Activated CD4-positive, alpha-beta T cell treated with anti-CD3 and anti-CD28 coated beads, Interleukin-2, amount 50 U/mL, for 48 hours (primary cell): ENCODE results near the gene HSPA12B.

Source experiments
- DNase-seq, 2 experiments: peaks; one replicate each; pipeline ENCODE4 v3.0.0-alpha.2; 2020

Gene HSPA12B

DNA sequence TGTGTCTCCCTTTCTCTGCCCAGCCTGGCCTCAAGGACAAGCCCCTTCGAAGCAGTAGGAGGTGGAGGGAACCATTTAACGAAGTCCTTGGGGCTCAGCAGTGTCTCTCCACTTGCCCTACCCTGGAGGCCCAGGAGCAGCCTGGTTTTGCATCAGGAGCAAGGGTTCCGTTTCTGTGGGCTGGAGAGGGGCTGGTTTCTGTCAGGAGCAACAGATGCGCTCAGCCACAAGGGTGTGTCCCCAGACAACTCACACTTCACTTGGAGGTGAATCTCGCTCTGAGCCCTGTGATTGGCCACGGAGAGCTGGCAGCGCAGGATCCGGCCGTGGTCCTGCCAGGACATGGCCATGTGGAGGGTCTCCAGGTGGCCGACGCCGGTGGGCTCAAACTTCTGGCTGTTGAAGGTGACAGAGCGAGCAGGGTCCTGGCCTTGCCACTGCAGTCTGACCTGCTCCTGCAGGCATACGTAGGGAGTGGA lies 27.0 kb upstream of the HSPA12B start:
- no peak for DNase-seq

DNA sequence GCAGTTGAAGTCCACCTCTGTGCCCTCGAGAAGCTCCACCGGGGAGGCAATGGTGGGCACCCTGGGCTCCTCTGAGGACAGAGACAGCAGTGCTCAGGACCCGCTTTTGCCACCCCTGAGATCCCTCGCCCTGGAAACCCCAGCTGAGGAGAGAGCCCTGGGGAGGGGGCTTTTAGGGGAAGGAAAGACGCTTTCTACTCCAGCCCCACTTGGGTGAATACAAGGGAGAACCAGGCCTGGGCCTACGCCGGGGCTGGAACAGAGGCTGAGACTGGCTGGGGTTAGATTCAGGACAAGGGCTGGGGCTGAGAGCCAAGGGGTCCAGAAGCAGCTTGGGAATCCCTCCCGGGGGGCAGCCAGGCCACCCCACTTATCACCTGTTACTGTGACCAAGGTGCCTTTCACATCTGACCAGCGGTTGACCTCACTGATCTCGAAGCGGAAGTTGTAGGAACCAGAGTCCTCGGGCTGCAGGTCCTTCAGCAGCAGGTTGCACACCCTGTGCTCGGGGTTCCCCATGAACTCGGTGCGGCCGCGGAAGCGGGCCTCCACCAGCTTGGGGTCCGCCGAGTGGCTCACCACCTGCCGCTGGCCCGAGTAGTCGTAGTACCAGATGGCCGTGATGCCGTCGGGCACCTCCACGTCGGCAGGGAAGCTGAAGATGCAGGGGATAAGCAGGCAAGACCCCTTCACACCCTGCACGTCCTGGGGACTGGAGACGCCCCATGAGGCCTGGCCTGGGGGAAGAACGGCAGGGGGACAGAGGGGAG lies 26.3 kb upstream of the HSPA12B start:
- no peak for DNase-seq

DNA sequence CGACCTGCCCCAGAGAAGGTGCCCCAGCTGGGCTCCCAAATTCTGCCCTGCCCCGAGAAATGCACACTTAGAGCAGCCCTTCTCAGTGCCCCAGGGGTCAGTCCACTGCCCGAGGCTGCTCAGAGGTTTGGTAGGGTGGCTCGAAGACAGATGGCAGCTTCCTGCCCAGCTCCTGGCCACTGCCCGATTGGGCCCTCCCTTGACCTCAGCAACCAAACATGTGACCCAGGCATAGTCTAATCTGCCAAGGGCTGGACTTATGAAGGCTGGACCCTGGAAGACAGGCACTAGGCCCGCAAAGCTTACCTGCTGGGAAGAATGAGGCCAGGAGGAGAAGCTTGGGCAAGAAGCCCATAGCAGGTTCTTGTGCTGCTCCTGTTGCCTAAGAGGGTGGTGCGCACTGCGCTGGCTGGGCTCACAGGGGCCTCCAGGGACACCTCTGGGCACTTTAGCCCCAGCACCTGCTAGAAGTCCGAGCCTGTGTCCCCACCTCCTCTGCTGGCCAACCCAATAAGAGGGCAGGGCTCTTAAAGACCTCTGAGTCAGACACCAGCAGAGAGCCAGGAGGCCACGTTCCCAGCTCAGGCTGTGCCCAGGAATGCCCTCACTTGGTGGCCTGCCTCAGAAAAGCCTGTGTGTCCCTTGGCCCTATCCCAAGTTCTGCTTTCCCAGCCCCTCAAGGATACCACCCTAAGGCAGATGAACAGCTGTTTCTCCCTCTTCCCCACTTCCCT lies 25.5 kb upstream of the HSPA12B start:
- DNase-seq: no peak

DNA sequence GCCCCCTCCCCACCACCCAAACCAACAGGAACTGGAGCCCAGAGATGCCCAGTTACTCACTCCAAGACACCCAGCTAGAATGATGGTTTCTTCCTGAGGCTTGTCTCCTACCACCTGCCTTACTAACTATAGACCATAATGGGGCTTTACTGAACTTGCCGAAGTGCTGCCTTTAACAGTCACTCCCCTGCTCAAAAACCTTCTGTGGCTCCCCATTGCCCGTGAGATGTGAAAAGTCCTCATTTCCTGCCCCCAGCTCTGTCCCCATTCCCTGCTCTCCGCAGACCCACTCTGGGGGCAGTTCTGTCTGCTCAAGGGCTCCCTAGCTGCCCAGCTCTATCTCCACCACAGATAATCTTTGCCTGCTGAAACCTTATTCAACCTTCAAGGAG lies 25.0 kb upstream of the HSPA12B start:
- no peak for DNase-seq

DNA sequence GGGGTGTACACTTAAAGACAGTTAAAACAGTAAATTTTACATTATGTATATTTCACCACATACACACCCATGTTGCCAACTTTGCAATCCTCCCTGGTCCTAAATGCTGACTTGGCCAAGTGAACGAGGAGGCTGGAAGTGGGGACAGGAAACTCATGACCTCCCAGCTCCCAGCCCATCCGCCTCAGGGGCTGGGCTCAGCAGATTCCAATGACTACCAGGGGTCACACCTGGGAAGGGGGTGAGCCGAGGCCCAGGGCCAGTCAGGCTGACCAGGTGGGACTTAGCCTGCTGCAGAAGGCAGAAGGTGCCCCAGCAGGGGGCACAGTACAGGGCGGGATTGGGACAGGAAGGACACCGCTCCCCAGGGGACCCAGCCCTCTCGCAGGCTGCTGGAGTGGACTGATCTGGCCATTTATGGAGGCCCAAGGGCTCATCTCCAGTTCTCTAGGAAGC lies 22.4 kb upstream of the HSPA12B start:
- DNase-seq: no peak

DNA sequence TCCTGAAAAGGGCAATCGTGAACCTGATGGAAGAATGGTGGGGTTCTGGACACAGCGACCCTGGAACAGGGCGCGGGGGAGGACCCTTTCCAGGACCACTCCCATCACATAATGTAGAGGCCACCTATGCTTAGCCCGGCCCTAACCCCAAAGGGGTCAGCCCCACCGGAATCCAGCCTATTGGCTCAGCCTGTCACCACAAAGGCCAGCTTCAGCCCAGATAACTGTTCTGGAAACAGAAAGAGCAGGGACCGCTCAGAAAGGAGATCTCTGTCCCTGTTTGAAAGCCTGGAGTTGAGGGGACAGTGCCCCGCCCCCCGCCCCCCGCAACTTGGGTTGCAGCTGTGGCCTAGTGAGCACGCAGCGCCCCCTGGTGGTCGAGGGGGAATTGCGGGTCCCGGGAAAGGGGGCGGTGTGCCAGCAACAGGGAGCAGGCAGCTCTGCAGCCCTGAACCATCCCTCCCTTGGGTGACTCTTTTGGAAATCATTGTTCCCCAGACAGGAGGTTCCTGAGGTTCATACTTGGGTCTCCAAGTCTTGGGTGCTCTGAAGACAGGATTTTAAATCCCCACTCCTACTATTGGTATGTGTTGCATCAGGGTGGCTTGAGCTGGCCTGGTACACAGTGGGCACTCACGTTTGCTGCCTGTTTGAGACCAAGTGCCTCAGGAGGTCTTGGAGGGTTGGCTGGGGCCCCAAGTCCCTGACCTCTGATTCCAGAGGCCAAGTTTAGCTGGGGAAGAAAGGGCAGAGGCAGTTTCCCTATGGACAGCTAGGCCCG lies 21.6 kb upstream of the HSPA12B start:
- DNase-seq: peak; percentile 80 to 83

DNA sequence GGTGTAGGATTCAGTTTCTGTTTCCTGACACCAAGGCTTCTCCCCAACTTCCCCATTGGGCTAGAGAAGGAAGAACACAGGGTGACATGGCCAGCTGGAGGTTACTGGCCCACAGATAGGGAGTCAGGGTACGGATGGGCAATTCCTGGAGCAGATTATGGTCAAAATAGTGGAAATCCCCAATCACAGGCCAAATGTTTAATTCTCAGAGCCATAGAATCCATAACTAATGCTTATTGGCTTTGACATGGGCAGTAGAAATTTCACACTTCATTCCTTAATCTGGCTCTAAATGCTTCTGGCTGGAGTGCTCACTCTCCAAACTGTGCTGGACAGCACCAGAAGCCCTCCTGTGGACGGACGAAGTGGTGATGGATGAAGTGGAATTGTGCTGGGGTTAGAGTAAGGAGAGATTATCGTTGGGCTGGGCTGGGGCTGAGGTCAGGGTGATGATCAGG lies 21.0 kb upstream of the HSPA12B start:
- no peak for DNase-seq

DNA sequence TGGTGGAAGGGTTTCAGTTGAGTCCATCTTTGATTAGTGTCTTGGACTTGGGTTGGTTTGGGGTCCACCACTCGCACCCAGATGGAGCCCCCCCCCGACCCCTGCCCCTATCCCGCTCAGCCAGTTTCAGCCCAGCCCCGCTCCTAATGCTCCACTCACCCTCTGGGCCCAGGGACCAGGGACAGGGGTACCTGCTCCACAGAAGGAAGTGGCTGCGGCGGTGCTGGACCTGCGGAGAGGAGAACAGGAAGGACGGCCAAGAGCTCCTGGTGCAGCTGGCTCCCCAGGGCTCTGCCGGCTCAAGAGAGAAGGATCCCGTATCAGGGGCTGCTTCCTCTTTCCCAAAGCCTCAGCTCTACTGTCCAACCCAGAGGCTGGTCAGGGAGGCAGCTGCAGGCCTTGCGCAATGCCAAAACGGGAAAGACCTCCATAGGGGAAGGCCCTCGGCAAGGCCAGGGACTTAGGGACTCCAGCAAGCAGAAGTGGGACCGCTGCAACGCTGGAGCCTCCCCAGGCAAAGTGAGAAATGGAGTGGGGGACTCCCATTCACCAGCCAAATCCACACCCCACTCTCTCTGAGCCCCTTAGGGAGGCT lies 20.1 kb upstream of the HSPA12B start, which contains the start of gene SIGLEC1:
SIGLEC1 (minus strand) TSS at position 322 of the 595 bp plus-strand sequence. CDS start 5,472 bp downstream, outside the sequence.
- no peak for DNase-seq

DNA sequence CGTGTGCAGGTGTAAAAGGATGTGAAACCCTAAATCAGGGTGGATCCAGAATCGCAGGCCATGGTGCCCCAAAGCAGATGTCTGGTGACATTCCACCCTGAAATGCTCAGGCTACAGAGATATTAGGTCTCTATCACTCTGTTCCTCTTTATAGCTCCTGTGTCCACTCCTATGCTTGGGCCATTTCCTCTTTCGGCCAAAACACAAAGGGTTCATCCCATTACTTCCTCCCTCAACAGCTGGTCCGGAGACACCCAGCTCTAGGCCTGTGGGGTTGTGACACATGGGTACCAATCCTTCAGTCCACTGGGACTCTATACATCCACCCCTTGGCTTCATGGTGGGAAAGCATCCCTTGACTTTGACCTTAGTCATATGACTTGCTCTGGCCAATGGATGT lies 18.4 kb upstream of the HSPA12B start:
- DNase-seq: no peak

DNA sequence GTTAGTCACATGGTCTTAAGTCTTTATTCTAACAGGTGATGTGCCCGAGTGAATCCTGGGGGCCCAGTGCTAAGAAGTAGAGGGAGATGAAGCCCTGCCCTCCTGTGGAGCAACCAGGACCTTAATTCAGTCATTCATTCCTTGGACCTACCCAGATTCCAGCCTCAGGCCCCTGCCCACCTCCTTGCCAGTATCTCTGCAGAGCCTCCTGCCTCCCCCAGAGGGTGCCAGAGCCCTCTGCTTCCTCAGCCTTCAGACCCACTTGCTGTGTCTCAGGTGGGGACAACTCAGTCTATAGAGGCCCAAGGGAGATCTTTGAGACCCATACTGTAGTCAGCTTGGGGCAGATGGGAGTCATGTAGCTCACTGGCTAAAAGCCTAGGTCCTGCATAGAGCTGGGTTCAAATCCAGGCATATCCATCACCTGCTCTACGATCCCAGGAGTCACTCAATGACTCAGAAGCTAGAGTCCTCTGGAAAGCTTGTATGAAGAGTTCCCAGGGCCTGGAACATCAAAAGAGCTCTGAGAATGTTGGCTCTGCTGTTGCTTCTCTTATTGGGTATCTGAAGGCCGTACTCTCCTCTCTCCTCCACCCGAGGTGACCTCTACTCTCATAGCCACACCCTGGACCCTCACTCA lies 16.2 kb upstream of the HSPA12B start:
- peak; percentile 29 to 31 for DNase-seq

DNA sequence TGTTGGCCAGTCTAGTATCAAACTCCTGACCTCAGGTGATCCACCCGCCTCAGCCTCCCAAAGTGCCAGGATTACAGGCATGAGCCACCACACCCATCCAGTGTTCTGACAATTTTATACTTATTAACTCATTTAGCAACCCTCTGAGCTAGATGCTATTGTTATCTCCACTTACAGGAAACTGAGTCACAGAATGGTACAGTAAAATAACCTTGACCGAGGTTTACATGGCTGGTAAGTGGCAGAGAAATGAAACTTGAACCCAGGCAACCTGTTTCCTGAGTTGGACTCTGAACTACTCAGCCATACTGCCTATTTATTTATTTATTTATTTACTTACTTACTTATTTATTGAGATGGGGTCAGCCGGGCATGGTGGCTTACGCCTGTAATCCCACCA lies 13.4 kb upstream of the HSPA12B start:
- no peak for DNase-seq

DNA sequence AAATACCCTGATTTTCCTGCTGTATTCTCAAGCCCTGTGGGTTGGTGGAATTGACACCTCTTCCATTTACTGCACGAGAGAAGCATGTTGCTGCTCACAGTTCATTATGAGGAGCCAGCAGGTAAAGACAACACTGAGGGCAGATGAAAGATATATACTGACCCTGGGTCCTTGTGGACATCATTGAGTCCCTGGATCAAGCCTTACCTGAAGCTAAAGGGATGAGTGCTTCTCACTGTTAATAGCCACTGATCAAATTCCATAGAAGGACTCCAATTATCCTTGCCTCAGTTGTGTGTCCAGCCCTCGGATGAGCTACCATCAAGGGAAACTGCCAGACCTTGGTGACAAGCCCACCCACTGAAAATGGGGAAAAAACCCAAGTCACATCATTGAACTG lies 12.4 kb upstream of the HSPA12B start:
- DNase-seq: no peak

DNA sequence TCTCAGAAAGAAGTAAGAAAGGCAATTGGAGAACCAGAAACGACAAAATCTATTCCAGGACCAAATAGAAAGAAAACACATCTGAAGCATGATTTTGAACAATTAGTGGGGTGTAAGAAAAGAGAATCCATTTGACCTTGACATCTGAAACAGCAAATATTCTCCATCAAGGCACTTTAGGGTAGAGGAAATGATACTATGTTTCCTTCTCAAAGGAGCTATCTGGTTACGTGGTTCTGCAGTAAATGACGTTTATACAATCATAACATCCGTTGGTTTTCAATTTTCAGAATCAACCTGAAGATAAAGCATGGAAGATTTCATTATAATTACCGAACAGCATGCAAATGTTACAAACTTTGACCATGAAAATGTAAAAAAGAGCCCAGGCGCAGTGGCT lies 11.9 kb upstream of the HSPA12B start:
- no peak for DNase-seq

DNA sequence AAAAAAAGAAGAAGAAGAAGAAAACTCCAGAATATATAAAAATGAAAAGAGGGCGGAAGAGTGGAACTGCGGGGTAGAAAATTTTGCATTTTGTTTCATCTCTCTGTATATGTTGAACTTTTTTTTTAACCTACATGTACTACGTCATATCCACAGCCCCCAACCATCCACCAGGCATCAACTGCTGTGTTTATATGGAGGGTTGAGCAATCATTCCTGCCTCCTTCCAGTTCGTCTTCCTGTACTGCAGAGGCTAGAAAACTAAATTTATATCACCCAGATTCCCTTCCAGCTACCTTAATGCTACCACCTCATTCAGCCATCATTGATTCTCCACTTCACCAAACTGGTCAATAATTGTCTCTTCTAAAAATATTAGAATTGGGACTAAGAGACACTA lies 10.6 kb upstream of the HSPA12B start:
- DNase-seq: no peak

DNA sequence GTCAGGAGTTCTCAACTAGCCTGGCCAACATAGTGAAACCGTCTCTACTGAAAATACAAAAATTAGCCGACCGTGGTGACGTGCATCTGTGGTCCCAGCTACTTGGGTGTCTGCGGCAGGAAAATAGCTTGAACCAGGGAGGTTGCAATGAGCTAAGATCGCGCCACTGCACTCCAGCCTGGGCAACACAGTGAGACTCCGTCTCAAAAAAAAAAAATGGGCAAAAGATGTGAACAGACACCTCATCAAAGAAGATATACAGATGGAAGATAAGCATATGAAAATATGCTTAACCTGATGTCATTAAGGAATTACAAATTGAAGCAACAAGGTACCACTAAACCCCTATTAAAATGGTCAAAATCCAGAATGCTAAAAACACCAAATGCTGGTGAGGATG lies 9.2 kb upstream of the HSPA12B start:
- DNase-seq: no peak

DNA sequence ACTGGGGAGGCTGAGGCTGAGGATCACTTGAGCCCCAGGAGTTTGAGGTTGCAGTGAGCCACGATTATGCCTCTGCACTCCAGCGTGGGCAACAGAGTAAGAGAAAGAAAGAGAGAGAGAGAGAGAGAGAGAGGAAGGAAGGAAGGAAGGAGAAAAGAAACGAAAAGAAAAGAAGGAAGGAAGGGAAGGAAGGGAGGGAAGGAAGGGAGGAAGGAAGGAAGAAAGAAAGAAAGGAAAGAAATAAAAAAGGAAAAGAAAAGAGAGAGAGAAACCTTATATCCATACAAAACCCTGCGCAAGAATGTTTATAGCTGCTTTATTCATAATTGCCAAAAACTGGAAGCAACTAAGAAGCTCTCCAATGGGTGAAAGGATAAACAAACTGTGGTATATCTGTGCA lies 8.1 kb upstream of the HSPA12B start:
- no peak for DNase-seq

DNA sequence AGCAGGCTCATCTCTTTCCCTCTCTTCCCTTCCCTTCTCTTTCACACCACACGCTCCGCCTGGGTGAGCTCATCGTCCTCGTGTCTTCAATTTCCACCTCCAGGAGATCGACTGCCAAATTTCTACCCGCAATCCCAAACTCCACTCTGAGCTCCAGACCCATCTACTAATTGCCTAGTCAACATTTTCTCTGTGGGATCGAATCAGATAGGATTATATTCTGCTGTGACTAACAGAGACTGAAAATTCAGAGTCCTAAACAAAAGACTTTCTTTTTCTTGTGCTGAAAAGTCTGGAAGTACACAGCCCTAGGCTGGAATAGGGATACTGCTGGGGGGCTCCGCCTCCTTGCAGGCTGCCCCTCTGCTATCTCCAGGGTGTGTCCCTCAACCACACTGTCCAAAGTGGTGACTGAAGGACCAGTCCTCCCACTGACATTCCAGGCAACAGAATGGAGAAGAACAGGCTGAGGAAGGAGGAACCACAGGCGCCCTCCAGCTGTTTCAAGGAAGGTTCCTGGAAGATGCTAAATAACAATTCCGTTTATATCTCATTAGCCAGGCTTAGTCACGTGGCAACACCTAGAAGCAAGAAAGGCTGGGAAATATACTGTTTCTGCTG lies 5.0 kb upstream of the HSPA12B start:
- no peak for DNase-seq

DNA sequence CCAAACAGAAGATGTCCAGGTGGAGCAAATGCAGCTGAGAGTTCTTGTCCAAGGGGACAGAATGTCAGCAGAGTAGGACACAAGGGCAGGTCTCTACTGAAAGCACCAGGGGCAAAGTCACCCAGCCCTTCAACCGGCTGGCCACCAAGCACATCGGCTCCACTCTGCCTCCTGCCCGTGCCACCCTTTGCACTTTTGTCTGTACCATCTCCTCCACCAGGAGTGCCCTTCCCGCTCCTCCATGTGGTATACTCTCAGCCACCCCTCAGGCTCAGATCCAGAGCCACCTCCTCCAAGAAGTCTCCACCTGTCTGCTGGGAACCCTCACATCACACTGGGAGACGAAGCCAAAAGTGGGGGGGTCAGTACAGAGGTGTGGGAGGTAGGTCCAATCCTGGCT lies 4.1 kb upstream of the HSPA12B start:
- no peak for DNase-seq

DNA sequence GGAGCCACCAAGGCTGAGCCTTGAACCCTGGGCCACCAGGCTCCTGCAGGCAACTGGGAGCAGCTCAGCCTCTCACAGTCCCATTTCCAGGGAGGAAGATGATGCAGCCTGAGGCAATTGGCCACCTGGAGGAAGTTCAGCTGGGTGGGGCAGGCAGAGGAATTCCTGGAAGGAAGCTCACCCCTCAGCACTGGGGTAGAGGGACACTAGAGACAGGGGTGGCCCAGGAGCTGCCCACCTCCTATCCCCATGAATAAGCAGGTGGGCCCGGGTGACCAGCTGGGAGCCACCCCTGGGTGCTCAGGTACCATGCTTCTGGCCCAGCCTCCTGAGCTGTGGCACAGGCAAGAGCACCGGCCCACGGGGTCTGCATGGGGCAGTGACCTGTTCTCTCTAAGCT lies 3.6 kb upstream of the HSPA12B start:
- DNase-seq: no peak

DNA sequence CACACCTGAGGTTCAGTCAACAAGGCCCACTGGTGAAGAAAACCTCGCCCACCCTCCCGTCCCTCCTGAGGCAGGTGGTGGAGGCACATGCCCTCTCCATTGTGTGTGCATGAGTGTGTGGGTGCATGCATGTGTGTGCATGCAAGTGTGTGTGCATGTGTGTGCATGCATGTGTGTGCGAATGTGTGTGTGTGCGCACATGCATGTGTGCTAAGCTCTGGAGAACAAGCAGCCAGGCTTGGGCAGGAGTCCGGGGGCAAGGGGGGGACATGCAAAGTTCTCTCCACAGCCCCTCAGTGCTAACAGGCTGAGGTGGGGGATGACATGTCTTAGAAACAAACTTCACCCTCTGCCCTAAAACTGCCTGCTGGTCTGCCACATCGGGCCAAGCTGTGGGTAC lies 3.1 kb upstream of the HSPA12B start:
- no peak for DNase-seq

DNA sequence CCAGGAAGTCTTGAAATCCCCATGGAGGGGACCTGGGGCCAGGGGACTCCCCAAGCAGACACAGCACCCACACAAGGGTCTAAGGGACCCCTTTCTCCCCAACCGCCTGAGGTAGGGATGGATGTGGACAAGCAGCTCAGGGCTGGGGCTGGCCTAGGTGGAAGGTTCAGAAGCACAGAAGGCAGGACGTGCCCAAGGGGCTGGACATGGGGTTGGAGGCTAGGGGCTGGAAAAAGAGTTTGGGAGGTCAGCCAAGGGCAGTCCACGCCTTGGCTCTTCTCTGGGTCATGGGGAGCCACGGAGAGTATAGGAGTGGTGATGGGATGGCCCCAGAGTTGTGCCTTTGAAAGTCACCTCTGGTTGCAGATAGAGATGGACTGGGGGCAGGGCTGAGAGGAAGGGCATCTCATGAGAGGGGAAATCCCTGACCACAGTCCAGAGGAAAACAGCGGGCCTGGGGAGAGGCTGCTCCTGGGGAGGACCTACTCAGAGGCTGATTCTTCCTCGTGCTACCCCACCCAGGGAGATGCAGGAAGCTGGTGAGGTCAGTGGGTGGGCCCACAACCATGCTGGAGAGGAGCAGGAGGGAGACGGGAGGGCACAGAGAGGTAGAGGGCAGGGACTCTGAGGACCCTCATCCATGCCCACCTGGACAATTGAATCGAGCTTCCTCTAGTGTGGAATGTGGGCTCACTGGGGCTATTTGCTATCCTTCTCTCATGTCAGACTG lies 2.5 kb upstream of the HSPA12B start:
- DNase-seq: no peak
